Forelimb muscle (tissue), 1 donor: ENCODE data around the gene GADD45G. TPM values are rescaled to one million over a fixed set of nuclear protein-coding genes. Genes with fewer than 3 reads are reported as not detected.

Experiments used
- DNase-seq: peaks from one replicate; pipeline ENCODE4 v3.0.0-alpha.2; 2013; ENCODE audit warnings: low read depth
- polyA plus RNA-seq: library from polyadenylated mRNA; unstranded; fragments of 120-200 nt; gene quantifications from one replicate; pipeline ENCODE4 v1.2.1, GENCODE V29; 2013; ENCODE audit not compliant: insufficient read length

The GADD45G gene, protein sequence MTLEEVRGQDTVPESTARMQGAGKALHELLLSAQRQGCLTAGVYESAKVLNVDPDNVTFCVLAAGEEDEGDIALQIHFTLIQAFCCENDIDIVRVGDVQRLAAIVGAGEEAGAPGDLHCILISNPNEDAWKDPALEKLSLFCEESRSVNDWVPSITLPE
- polyA plus RNA-seq, result 7.9 TPM

- DNase-seq, result no peak
These were observed at the start of gene GADD45G for GRCh38 chr9:89604729-89605464. GADD45G (plus strand) TSS chr9:89605012; CDS start chr9:89605122, 110 bp downstream.

GRCh38 chr9:89555036-89555415, 49.8 kb upstream of the GADD45G start:
- DNase-seq, result no peak

DNA sequence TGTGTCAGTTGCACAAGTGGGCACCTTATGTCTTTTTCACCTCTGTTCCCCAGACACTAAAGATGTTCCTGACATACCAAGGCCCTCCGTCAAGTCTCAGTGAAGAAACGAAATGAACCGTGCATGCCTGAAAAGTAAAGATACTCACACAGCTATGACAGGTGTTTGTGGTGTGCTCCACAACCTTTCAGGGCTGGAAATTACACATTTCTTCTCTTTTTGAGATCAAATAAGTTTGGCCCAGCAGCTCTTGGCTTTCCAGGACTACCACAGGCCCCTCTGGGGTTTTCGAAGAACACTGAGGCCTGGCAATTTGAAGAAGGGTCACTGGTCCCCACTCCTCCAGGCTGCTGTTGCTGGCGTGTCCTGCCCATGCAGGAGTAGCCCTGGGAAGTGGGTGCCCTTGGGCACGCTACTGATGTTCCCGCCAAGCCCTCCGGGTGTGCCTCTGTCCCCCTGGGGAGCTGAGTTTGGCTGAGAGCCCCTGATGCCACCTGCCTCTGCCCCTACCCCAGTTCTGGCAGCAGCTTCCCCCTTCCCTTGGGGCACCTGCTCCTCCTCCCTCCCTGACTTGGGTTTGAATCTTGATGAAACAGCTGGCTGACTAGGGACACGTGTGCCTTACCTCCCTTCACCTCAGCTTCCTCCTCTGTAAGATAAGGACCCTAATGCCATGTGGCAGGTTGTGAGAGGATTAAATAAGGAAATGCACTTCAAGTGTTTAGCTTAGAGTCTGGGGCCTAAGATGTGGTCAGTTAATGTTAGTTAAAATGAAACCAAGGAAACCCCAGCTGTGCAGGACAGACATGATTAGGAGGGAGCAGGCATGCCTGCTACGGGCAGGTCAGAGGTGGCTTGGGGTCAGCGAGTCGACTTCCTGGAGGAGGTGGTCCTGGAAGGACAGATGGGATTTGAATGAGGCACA, 49.1 kb upstream of the GADD45G start:
- no peak for DNase-seq

- DNase-seq, result no peak
These were observed 46.5 kb upstream of the GADD45G start for GRCh38 chr9:89558196-89558899.

DNA sequence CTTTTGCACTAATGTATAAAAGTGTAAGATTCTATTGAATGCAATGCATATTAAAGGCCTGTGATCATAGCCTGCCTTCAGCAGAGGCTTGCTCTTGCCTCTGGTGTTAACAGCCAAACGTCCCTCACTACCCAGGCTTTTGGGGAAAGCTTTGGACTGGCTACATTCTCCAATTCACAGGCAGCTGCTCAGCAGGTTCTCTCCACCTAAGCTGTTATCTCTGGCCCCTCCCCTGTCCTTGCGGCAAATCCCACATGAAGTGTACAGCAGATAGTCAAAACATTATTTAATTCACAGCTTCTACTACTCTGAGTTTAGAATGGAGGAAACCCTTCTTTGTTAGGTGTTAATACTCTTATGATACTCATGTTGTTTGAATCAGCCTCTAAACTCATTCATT, 45.9 kb upstream of the GADD45G start:
- DNase-seq, result no peak

GRCh38 chr9:89562186-89562814, 42.5 kb upstream of the GADD45G start:
- DNase-seq, result no peak

DNA sequence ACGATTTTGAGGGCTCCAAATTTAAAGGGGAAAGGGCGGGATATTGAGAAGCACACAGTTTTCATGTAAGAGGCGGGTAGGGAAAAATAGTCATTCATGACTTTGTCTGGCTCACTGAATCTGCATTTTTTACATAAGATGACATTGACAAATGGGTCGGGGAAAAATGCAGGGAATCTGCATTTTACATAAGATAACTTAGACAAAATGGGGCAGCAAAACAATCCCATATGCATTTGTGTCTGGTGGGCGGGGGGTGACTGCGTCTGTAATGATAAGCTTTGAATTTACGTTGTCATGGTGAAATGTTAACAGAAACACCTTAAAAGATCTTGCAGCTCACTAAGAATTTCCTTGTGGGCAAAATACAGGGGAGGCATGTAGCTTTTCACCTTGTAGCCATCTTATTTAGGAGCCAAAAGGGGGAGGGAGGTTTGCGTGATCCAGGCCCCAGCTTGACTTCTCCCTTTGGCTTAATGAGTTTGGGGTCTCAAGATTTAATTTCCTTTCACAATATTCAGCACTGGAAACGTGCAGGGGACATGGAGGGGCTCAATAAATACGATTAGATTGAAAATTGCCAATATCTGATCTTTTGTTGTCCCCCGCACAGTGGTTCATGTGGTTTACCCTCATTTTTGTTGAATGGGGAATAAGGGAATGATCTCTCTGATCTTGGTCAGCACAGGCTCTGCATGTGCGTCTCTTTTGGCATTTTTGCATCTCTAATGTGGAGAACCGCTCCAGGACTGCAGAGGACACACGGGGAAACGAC, 41.1 kb upstream of the GADD45G start:
- no peak for DNase-seq

- DNase-seq, result no peak
These were observed 40.4 kb upstream of the GADD45G start for GRCh38 chr9:89564346-89564878.

DNA sequence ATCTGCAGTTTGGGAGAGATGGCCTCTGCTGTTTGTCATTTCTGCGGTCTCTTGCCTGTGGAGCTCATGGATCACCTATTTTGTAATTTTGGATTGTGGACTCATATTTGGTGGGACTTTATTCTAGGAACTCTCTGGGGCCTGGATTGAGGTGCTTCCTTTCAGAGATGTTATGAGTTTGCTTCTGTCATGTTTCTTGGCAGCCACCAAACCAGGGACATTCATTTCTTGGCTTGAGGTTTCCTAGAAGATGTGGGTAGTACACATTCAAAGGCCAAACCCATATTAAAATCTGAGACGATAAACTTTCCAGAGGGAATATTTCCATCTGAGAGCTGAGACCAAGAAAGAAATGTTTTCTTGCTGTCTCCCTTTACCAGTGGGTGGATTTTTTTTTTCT, 37.2 kb upstream of the GADD45G start:
- DNase-seq, result no peak

DNA sequence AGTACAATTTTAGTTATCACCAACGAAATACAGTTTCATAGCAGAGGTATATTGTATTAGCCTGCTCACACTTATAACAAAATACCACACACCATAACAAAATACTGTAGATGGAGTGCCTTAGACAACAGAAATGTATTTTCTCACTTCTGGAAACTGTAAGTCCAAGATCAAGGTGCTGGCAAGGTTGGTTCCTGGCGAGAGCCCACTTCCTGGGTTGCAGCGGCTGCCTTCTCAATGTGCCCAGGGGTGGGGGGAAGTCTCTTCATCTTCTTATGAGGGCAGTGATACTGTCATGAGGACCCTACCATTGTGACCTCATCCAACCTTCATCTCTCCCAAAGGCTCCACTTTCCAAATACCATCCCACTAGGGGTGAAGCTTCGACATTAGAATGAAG, 30.5 kb upstream of the GADD45G start:
- DNase-seq, result no peak

- DNase-seq, result no peak
These were observed 28.4 kb upstream of the GADD45G start for GRCh38 chr9:89576404-89576839.

DNA sequence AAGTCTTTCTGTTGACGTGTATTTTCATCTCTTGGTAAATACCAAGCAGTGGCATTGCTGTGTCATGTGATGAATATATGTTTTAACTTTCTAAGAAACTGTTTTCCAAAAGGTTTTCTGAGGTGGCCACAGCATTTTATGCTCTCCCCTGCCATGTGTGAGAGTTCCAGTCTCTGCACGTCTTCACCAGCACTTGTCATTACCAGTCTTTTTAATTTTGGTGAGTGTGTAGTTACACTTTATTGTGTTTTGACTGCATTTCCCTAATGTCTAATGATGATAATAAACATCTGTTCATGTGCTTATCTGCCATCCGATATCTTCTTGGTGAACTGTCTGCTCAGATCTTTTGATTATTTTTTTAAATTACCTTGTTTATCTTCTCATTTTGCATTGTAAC, 27.4 kb upstream of the GADD45G start:
- DNase-seq, result no peak

GRCh38 chr9:89579741-89580385, 24.9 kb upstream of the GADD45G start:
- DNase-seq, result no peak

GRCh38 chr9:89586311-89586710, 18.5 kb upstream of the GADD45G start:
- DNase-seq, result no peak

DNA sequence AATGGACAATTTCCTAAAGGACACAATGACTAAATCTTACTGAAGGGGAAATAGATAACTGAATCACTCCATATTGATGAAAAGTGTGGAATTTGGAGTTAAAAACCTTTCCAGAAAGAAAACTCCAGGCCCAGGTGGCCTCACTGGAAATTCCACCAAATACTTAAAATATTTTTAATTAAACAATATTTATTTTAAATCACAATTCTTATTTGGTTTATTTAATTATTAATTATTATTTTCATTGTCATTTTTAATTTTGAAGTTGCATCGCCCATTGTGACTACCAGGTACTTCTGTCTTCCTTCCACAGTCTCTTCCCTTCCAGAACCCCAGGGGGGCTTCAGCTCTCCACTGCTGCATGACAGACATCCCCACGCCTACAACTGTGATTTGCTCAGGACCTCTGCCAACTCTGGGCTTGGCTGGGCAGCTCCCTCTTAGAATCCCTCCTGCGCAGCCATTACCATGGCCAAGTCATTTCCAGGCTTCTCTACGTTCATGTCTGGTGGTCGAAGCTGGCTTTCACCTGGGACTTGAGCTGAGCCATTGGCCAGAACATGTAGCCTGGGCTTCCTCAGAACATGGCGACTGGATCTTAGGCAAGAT, 16.4 kb upstream of the GADD45G start:
- no peak for DNase-seq

- DNase-seq, result no peak
These were observed 14.4 kb upstream of the GADD45G start for GRCh38 chr9:89590415-89590814.

GRCh38 chr9:89591274-89592212, 13.3 kb upstream of the GADD45G start:
- no peak for DNase-seq

- no peak for DNase-seq
These were observed 12.5 kb upstream of the GADD45G start for GRCh38 chr9:89592213-89592815.
